Spleen (tissue), 7 donors: Measurements from ENCODE around the gene KLLN.

ENCODE experiments used
- POLR2A ChIP-seq, 3 donors: fragments of 450-650 bp; IDR thresholded peaks; one replicate each; pipeline ENCODE4 v1.5.1; 2017; ENCODE audit warnings: antibody characterized with exemption in 3 of 3, mild to moderate bottlenecking in 1 of 3
- POLR2AphosphoS5 ChIP-seq, 3 donors: sonication (generic); formaldehyde crosslinking; IDR thresholded peaks; one replicate each; pipeline ENCODE4 v1.5.1; 2017; ENCODE audit warnings: antibody characterized with exemption in 3 of 3
- TF ChIP-seq, protein P1 (sequence below), 11 experiments: fragments of 200-600 bp in 7 of 11; fragments of 450-650 bp in 4 of 11; sonication (generic) in 4 of 11; IDR thresholded peaks in 8 of 11; conservative IDR thresholded peaks in 3 of 11; 1 replicate in 7 of 11; 2 replicates in 4 of 11; pipeline versions ENCODE4 v1.4.0 to v1.8.0; 2016 to 2021; ENCODE audit warnings: antibody characterized with exemption in 11 of 11, inconsistent platforms in 4 of 11, mild to moderate bottlenecking in 1 of 11
- donor health status: DM: no; HTN: no; CAD: no; lungs with moderate emphysema.
- donor health status: DM: no; HTN: no; CAD: no.
- donor health status: DM: no; HTN: no; CAD: no.

DNA sequence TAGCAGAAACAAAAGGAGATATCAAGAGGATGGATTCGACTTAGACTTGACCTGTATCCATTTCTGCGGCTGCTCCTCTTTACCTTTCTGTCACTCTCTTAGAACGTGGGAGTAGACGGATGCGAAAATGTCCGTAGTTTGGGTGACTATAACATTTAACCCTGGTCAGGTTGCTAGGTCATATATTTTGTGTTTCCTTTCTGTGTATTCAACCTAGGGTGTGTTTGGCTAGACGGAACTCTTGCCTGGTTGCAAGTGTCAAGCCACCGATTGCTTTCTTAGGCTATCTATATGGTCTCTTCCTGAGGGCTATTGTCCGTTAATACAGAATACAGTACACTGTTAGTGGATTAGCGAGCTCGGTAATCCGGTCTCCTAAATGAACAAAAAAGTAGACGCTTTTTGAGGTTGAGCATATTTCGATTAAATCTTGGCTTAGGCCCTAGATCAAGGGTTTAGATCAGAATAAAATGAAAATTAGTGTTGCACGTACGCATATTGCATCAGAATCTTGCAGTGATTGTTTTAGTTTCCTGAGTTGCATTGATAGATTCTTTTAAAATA, 1.2 kb upstream of the KLLN start:
- TF ChIP-seq, protein P1, sequence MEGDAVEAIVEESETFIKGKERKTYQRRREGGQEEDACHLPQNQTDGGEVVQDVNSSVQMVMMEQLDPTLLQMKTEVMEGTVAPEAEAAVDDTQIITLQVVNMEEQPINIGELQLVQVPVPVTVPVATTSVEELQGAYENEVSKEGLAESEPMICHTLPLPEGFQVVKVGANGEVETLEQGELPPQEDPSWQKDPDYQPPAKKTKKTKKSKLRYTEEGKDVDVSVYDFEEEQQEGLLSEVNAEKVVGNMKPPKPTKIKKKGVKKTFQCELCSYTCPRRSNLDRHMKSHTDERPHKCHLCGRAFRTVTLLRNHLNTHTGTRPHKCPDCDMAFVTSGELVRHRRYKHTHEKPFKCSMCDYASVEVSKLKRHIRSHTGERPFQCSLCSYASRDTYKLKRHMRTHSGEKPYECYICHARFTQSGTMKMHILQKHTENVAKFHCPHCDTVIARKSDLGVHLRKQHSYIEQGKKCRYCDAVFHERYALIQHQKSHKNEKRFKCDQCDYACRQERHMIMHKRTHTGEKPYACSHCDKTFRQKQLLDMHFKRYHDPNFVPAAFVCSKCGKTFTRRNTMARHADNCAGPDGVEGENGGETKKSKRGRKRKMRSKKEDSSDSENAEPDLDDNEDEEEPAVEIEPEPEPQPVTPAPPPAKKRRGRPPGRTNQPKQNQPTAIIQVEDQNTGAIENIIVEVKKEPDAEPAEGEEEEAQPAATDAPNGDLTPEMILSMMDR (IDR thresholded peaks at IDR 0.05 in 8 of 11, conservative IDR thresholded peaks at IDR 0.05 in 3 of 11), result no peak
- no peak for TF ChIP-seq POLR2A (IDR thresholded peaks at IDR 0.05)
- TF ChIP-seq POLR2AphosphoS5 (IDR thresholded peaks at IDR 0.05), result peak in 1 of 3 donors; percentile 58
